ENCODE measurements around the gene PLSCR4. TPM values are rescaled to one million over a fixed set of nuclear protein-coding genes. Genes with fewer than 3 reads are reported as not detected.
A peak's percentile ranks its signal among the peaks of the same experiment; 100 is the strongest.

The PLSCR4 gene
- total and polyA plus RNA-seq, 11 donors = 4.0 to 36.3 (median 13.4) TPM

- H3K27me3 ChIP-seq = no peaks in the 10 kb centered on the region
- intact Hi-C loops (cut with DNase I) = loop anchor here in 1 of 10 donors (5.0 kb wide), 1 partner anchor 37 kb away; no protein-coding TSS in a partner anchor
- 41 to 65% (median 60%) methylated on average over 1 of the region's 1 CpG for WGBS, 4 donors
- no peak overlapping the region for H3K4me3 ChIP-seq
- H3K4me1 ChIP-seq = peaks cover 0 to 38% (median 5%) of the 10 kb centered on the region in 12 donors
- DNase-seq (no peak), ATAC-seq (peak; percentile 55 to 82 (median 66))
- no peaks in the 10 kb centered on the region for H3K9me3 ChIP-seq
- no peaks in the 10 kb centered on the region for H3K36me3 ChIP-seq
- H3K27ac ChIP-seq = peak overlapping the region in 10 of 12 donors; percentile 1 to 80 (median 53)
- TF ChIP-seq POLR2A (IDR thresholded peaks at IDR 0.05) (no peak), CTCF (IDR thresholded peaks at IDR 0.05) (no peak)
Measured at GRCh38 chr3:146274833-146275232, 23.9 kb upstream of the PLSCR4 start.

- H3K27ac ChIP-seq = peak overlapping the region in 10 of 12 donors; percentile 16 to 80 (median 50)
- intact Hi-C loops (cut with DNase I) = no loop called here
- TF ChIP-seq CTCF (IDR thresholded peaks at IDR 0.05) = no peak
- TF ChIP-seq POLR2A (IDR thresholded peaks at IDR 0.05) = no peak
- H3K4me3 ChIP-seq = no peak overlapping the region
- H3K4me1 ChIP-seq = peaks cover 0 to 29% (median 5%) of the 10 kb centered on the region in 12 donors
- H3K27me3 ChIP-seq = no peaks in the 10 kb centered on the region
- no peaks in the 10 kb centered on the region for H3K9me3 ChIP-seq
- ATAC-seq (no peak), DNase-seq (no peak)
- H3K36me3 ChIP-seq = no peaks in the 10 kb centered on the region
- WGBS, 4 donors = 88 to 93% (median 90%) methylated on average over 6 of the region's 6 CpGs
Measured at GRCh38 chr3:146273721-146274407, 23.0 kb upstream of the PLSCR4 start.

- ATAC-seq = no peak
- DNase-seq = no peak
- peaks cover 0 to 12% (median 0%) of the 10 kb centered on the region in 12 donors for H3K4me1 ChIP-seq
- TF ChIP-seq CTCF (IDR thresholded peaks at IDR 0.05) = no peak
- TF ChIP-seq POLR2A (IDR thresholded peaks at IDR 0.05) = no peak
- H3K27me3 ChIP-seq = no peaks in the 10 kb centered on the region
- H3K4me3 ChIP-seq = no peak overlapping the region
- H3K36me3 ChIP-seq = no peaks in the 10 kb centered on the region
- intact Hi-C loops (cut with DNase I) = no loop called here
- no peaks in the 10 kb centered on the region for H3K9me3 ChIP-seq
- no peak overlapping the region for H3K27ac ChIP-seq
Measured at GRCh38 chr3:146271180-146271579, 20.3 kb upstream of the PLSCR4 start.

- no peaks in the 10 kb centered on the region for H3K36me3 ChIP-seq
- WGBS, 4 donors = 82 to 93% (median 87%) methylated on average over 4 of the region's 4 CpGs
- DNase-seq = no peak
- H3K27ac ChIP-seq = no peak overlapping the region
- ATAC-seq = no peak
- H3K27me3 ChIP-seq = no peaks in the 10 kb centered on the region
- no peaks in the 10 kb centered on the region for H3K9me3 ChIP-seq
- peaks cover 0 to 2% (median 0%) of the 10 kb centered on the region in 12 donors for H3K4me1 ChIP-seq
- intact Hi-C loops (cut with DNase I) = no loop called here
- TF ChIP-seq POLR2A (IDR thresholded peaks at IDR 0.05) (no peak), CTCF (IDR thresholded peaks at IDR 0.05) (no peak)
- H3K4me3 ChIP-seq = no peak overlapping the region
Measured at GRCh38 chr3:146269271-146269670, 18.4 kb upstream of the PLSCR4 start.

Data from heart left ventricle (tissue), 16 donors.